GM12878 (cell line): ENCODE measurements around the gene TOR2A.

Experiments used
- ATF7 ChIP-seq: fragments of 450-650 bp; IDR thresholded peaks from 2 replicates; pipeline ENCODE4 v1.6.1; 2016; ENCODE audit warnings: low read depth, mild to moderate bottlenecking
- BCLAF1 ChIP-seq: fragments of 450-650 bp; IDR thresholded peaks from 2 replicates; pipeline ENCODE4 v1.6.1; 2017; ENCODE audit warnings: antibody characterized with exemption, mild to moderate bottlenecking, moderate library complexity
- CEBPB ChIP-seq, 2 experiments: fragments of 150-350 bp in 1 of 2; IDR thresholded peaks; 2 replicates each; pipeline ENCODE4 v1.6.1; 2012 to 2014; ENCODE audit warnings: low read depth in 2 of 2, low read length in 2 of 2, borderline replicate concordance in 1 of 2, inconsistent platforms in 1 of 2
- ESRRA ChIP-seq: IDR thresholded peaks from 2 replicates; pipeline ENCODE4 v1.6.1; 2012; ENCODE audit warnings: mild to moderate bottlenecking, low read length, improper control_type of control experiment
- POLR2A ChIP-seq: IDR thresholded peaks from 2 replicates; pipeline ENCODE4 v1.6.1; 2011; ENCODE audit warnings: low read depth, mild to moderate bottlenecking, low read length
- POLR2AphosphoS5 ChIP-seq: IDR thresholded peaks from 2 replicates; pipeline ENCODE4 v1.6.1; 2011; ENCODE audit warnings: mild to moderate bottlenecking, low read length, inconsistent platforms
- REST ChIP-seq: IDR thresholded peaks from 2 replicates; pipeline ENCODE4 v1.6.1; 2012; ENCODE audit warnings: mild to moderate bottlenecking, low read depth, low read length
- SP1 ChIP-seq: IDR thresholded peaks from one replicate; pipeline ENCODE4 v1.6.1; 2011; ENCODE audit warnings: low read depth, low read length
- ZBTB40 ChIP-seq: fragments of 450-650 bp; IDR thresholded peaks from 2 replicates; pipeline ENCODE4 v1.6.1; 2016; ENCODE audit warnings: mild to moderate bottlenecking, moderate library complexity, borderline replicate concordance

DNA sequence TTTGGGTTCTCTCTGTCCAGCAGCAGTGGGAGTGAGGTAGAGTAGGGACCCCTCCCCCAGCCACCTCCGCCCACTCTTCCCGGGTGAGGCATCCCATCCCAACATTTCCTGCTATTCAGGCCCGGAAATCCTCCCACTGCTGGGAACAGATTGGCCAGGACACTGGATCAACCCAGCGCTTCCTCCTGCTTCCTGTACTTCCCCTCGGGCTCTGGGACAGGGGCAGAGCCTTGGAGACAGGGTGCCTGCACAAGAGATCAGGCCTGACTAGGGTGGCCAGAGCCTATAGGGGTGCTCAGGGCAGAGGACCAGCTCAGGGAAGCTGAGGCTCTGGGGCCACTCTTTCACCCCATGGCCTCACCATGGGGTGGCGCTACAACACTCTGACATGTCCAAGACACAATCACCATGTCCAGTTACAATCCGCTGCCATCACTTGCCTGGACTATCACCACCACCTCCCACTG lies 28.9 kb upstream of the TOR2A start:
- TF ChIP-seq REST (no peak), CEBPB (IDR thresholded peaks at IDR 0.05; ENCODE audit: borderline replicate concordance in 1 of 2, low read depth in 2 of 2, low read length in 2 of 2) (no peak), ATF7 (no peak), ZBTB40 (no peak), ESRRA (no peak), BCLAF1 (no peak), POLR2A (no peak), SP1 (no peak), POLR2AphosphoS5 (no peak)
